ENCODE data around the gene CA6. TPM values are rescaled to one million over a fixed set of nuclear protein-coding genes. Genes with fewer than 3 reads are reported as not detected.

The CA6 gene
- total RNA-seq, 1 experiment from 2014 or later: not detected

DNA sequence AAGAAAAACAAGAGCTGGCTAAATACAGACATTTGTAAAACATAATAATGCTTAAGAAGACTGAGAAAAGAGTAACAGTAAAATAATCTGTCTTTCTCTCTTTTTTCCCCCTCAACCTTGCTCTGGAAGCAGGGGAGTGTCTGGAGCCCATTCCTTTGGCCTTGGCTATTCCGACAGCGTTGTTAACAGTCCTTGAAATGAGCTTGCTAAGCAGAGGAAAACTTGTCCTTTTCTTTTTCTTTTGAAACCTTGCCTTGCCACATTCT, 6.7 kb upstream of the CA6 start:
- Histone ChIP-seq H3K4me1 (replicated peaks) (peaks cover 29% of the 10 kb centered on the region), H3K27me3 (replicated peaks) (no peaks in the 10 kb centered on the region), H3K27ac (no peak overlapping the region), H3K36me3 (no peaks in the 10 kb centered on the region), H3K9me3 (replicated peaks) (no peaks in the 10 kb centered on the region), H3K4me3 (no peak overlapping the region)
- no peak for DNase-seq (ENCODE audit: low read depth in 1 of 2, low spot score in 2 of 2)

- Histone ChIP-seq H3K4me1 (replicated peaks) (peaks cover 29% of the 10 kb centered on the region), H3K36me3 (no peaks in the 10 kb centered on the region)
- no peak for DNase-seq (ENCODE audit: low read depth in 1 of 2, low spot score in 2 of 2)
Measured at GRCh38 chr1:8939362-8939995, 6.2 kb upstream of the CA6 start.

GRCh38 chr1:8941906-8942305, 3.8 kb upstream of the CA6 start:
- Histone ChIP-seq H3K27me3 (replicated peaks) (no peaks in the 10 kb centered on the region), H3K4me1 (replicated peaks) (peaks cover 29% of the 10 kb centered on the region), H3K4me3 (no peak overlapping the region), H3K27ac (peak overlapping the region; percentile 73), H3K9me3 (replicated peaks) (no peaks in the 10 kb centered on the region), H3K36me3 (no peaks in the 10 kb centered on the region)
- DNase-seq (ENCODE audit: low read depth in 1 of 2, low spot score in 2 of 2): peak; percentile 63 to 75

More at GRCh38 chr1:8939362-8939995, 6.2 kb upstream of the CA6 start:
- Histone ChIP-seq H3K27me3 (replicated peaks) (no peaks in the 10 kb centered on the region), H3K4me3 (no peak overlapping the region), H3K9me3 (replicated peaks) (no peaks in the 10 kb centered on the region), H3K27ac (no peak overlapping the region)

DNA sequence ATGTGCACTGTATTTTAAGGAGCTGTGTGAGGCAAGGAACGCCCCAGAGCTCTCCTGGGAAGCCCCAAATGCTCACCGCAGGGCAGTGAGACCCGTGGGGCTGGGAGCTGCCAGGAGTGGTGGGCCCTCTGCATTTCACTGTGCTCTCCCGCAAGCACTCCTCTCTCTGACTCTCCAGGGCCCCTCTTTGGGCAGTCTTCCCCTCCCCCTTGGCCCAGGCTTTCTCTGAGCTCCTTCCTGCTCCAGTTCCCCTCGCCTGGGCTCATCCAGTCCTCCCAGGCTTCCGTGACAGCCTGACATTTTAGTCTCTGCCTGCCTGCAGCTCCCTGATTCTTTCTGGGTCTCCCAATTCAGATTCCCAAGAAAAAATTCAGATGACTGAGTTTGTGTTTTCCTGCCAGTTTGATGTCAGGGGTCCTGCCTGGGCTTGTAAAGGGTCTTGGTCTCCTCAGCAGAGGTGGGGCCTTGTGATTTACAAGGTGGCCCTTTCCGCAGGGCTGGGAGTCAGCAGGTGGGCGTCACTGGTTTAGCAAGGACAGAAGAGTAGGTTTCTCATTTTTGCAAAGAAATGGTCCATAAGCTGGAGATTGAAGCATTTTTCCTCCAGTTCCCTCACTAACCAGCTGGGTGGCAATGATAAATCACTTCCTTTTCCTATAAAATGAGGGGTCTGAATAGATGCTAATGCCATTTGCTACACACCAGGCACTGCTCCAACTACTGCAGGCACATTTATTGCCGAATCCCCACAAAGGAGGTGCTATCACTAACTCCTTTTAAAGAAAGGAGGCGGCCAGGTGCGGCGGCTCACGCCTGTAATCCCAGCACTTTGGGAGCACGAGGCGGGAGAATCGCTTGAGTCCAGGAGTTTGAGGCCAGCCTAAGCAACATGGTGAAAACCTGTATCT, 1.9 kb upstream of the CA6 start:
- Histone ChIP-seq H3K27ac (no peak overlapping the region), H3K36me3 (no peaks in the 10 kb centered on the region), H3K4me1 (replicated peaks) (peaks cover 24% of the 10 kb centered on the region), H3K27me3 (replicated peaks) (no peaks in the 10 kb centered on the region), H3K4me3 (no peak overlapping the region), H3K9me3 (replicated peaks) (no peaks in the 10 kb centered on the region)
- no peak for DNase-seq (ENCODE audit: low read depth in 1 of 2, low spot score in 2 of 2)

DNA sequence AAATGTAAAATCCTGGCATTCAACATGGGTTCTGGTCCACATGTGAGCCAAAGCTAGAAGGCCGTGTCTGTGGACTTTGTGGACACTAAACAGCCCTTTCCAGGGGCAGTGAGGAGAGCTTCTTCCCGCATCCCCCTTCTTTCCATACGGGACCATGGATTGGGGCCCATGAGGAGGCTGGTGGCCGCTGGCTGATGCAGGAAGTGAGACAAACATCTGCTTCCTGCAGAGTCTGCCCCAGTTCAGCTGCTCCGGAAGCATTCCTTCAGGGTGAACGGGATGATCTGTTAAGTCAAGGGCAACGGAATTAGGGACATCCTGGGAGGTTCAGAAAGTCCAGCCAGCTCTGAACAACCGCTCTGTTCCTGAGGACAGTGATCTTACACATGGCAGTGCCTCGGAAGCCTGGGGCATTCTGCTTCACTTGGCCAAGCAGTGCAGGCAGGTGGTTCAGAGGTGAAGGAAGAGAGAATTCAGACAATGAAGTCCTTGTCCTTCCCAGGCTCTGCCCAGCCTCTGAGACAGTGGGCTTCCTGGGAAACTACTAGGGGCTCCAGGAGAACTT, 1.5 kb downstream of the CA6 start:
- Histone ChIP-seq H3K4me1 (replicated peaks) (peaks cover 11% of the 10 kb centered on the region), H3K9me3 (replicated peaks) (no peaks in the 10 kb centered on the region), H3K4me3 (no peak overlapping the region), H3K27me3 (replicated peaks) (no peaks in the 10 kb centered on the region), H3K36me3 (no peaks in the 10 kb centered on the region), H3K27ac (no peak overlapping the region)
- DNase-seq (ENCODE audit: low read depth in 1 of 2, low spot score in 2 of 2): no peak

DNA sequence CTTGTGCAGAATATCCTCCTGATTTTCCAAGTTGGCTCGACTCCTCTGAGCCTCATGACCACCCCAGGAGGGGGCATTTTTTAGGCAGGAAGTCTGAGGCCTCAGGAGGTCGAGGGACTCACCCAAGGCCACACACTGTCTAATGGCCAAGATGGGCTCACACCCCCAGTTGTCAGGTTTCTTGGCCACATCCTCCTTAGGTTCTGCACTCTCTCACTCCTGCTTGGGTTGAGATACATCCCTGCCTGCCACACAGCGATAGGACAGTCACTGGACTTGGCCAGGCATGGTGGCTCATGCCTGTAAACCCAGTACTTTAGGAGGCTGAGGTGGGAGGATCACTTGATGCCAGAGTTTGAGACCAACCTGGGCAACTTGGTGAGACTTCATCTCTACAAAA, 4.6 kb downstream of the CA6 start:
- Histone ChIP-seq H3K36me3 (no peaks in the 10 kb centered on the region), H3K27ac (no peak overlapping the region), H3K4me3 (no peak overlapping the region), H3K9me3 (replicated peaks) (no peaks in the 10 kb centered on the region), H3K4me1 (replicated peaks) (no peaks in the 10 kb centered on the region), H3K27me3 (replicated peaks) (no peaks in the 10 kb centered on the region)
- DNase-seq (ENCODE audit: low read depth in 1 of 2, low spot score in 2 of 2): no peak

DNA sequence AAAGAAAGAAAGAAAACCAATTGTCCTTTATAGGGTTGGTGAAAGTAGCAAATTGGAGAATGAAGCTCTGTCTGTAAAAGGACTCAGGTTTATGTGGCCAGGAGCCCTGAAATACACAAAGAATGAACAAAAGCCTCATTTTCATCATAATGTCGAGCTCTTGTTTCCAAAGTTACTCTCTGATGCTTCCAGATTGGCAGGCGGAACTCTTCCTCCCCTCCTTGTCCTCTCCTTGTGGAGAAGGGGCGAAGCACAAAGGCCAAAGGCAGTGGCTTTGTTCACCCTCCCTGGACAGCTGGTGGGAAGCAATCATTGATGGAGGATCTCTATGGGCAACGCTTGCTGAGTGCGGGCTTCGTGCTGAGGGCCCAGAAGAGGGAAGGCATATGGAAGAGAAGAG, 5.6 kb downstream of the CA6 start:
- H3K9me3 ChIP-seq (replicated peaks): no peaks in the 10 kb centered on the region
- no peak overlapping the region for H3K27ac ChIP-seq
- no peak overlapping the region for H3K4me3 ChIP-seq
- no peaks in the 10 kb centered on the region for H3K4me1 ChIP-seq (replicated peaks)
- no peaks in the 10 kb centered on the region for H3K27me3 ChIP-seq (replicated peaks)
- H3K36me3 ChIP-seq: no peaks in the 10 kb centered on the region
- DNase-seq (ENCODE audit: low read depth in 1 of 2, low spot score in 2 of 2): no peak

DNA sequence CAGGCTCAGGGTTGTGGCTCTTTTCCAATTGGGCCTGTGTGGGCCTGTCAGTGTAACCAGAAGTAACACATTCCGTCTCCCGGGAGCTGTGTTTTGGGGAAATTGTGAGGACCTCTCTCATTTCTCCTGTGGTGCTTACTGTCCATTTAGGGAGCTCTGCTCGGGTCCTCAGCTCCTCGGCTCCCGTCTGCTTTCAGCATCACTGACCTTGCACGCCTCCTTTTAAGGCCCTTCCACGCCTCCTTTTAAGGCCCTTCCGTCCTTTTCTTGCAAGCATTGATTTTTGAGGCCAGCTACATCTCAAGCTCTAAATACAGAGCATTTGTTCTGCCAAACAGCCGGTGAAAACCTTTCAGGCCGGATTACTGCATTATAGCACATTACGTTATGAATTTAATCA, 9.7 kb downstream of the CA6 start:
- Histone ChIP-seq H3K9me3 (replicated peaks) (no peaks in the 10 kb centered on the region), H3K27me3 (replicated peaks) (no peaks in the 10 kb centered on the region), H3K4me1 (replicated peaks) (no peaks in the 10 kb centered on the region), H3K36me3 (no peaks in the 10 kb centered on the region), H3K4me3 (no peak overlapping the region), H3K27ac (no peak overlapping the region)
- no peak for DNase-seq (ENCODE audit: low read depth in 1 of 2, low spot score in 2 of 2)

DNA sequence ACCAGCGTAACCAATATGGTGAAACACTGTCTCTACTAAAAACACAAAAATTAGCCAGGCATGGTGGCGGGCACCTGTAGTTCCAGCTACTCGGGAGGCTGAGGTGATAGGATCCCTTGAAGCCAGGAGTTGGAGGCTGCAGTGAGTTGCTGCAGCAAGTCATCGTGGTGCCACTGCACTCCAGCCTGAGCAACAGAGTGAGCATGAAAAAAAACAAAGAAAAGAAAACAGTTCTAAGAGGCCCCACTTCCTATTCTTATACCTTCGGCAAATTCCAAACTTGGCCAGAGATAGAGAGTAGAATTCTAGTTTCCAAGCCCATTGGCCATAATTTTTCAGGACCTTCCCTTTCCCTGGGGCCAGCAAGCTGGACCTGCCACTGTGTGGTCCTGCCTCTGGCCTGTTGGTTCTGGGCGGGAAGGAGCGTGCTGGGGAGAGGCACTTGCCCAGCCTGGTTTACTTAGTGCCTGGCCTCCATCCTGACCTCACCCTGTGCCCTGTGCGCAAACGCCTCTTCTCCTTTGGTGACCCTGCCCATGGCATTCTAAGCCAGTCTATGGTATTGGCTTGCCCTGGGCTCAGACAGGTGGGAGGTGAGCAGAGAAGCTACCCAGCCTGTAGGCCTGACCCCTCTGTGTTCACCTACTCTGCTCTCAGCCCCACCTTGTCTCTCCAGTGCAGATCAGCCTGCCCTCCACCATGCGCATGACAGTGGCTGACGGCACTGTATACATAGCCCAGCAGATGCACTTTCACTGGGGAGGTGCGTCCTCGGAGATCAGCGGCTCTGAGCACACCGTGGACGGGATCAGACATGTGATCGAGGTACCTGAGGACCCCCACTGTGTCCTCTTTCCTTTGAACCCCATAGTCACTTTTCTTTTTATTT, 11.0 kb downstream of the CA6 start:
- Histone ChIP-seq H3K36me3 (no peaks in the 10 kb centered on the region), H3K9me3 (replicated peaks) (no peaks in the 10 kb centered on the region), H3K27me3 (replicated peaks) (no peaks in the 10 kb centered on the region; the same call in 1 of the 2 replicates), H3K4me3 (no peak overlapping the region), H3K27ac (no peak overlapping the region), H3K4me1 (replicated peaks) (no peaks in the 10 kb centered on the region)
- no peak for DNase-seq (ENCODE audit: low read depth in 1 of 2, low spot score in 2 of 2)

- Histone ChIP-seq H3K4me3 (no peak overlapping the region), H3K9me3 (replicated peaks) (no peaks in the 10 kb centered on the region), H3K27ac (no peak overlapping the region), H3K4me1 (replicated peaks) (peaks cover 4% of the 10 kb centered on the region; the same call in 1 of the 2 replicates), H3K36me3 (no peaks in the 10 kb centered on the region), H3K27me3 (replicated peaks) (no peaks in the 10 kb centered on the region; the same call in 1 of the 2 replicates)
- DNase-seq (ENCODE audit: low read depth in 1 of 2, low spot score in 2 of 2): peak; percentile 39 to 62
Measured at GRCh38 chr1:8962812-8963530, 17.3 kb downstream of the CA6 start.

DNA sequence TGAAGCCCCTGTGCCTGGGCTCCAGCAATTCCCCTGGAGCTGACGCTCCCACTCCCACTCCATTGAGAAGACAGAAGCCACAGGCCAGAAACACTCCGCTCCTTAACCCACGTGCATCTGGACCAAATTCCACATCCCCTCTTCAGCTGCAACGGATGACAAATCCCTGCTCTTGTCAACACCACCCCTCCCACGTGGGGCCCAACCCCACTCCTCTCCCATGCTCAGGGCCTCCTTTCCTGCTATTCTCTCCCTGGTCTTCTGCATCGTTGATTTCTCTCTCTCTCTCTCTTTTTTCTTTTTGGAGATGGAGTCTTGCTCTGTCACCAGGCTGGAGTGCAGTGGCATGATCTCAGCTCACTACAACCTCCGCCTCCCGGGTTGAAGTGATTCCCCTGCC, 18.3 kb downstream of the CA6 start:
- Histone ChIP-seq H3K27ac (no peak overlapping the region), H3K4me1 (replicated peaks) (peaks cover 4% of the 10 kb centered on the region; the same call in 1 of the 2 replicates), H3K9me3 (replicated peaks) (no peaks in the 10 kb centered on the region), H3K27me3 (replicated peaks) (no peaks in the 10 kb centered on the region; the same call in 1 of the 2 replicates), H3K36me3 (no peaks in the 10 kb centered on the region), H3K4me3 (no peak overlapping the region)
- no peak for DNase-seq (ENCODE audit: low read depth in 1 of 2, low spot score in 2 of 2)

GRCh38 chr1:8965121-8965820, 19.6 kb downstream of the CA6 start:
- Histone ChIP-seq H3K4me1 (replicated peaks) (peaks cover 4% of the 10 kb centered on the region; the same call in 1 of the 2 replicates), H3K9me3 (replicated peaks) (no peaks in the 10 kb centered on the region), H3K4me3 (no peak overlapping the region), H3K36me3 (no peaks in the 10 kb centered on the region), H3K27me3 (replicated peaks) (no peaks in the 10 kb centered on the region; the same call in 1 of the 2 replicates), H3K27ac (no peak overlapping the region)
- no peak for DNase-seq (ENCODE audit: low read depth in 1 of 2, low spot score in 2 of 2)

Measured in SJSA1 (cell line).